Caco-2 (cell line): Measurements from ENCODE around the gene TCF7L1. TPM values are rescaled to one million over a fixed set of nuclear protein-coding genes. Genes with fewer than 3 reads are reported as not detected.

Experiments used
- BruUV-seq: library from RNA; stranded (reverse); fragments of 400-500 nt; replicated peaks from 2 replicates; lab custom pipeline; 2021; lab: Mats Ljungman, UMichigan
- CTCF ChIA-PET: fragments of 300-600 bp; sonication (Branson Sonifier 250); formaldehyde crosslinking; loops from one replicate; lab custom pipeline; 2022; ENCODE audit warnings: antibody characterized with exemption; lab: Charles Lee
- POLR2A ChIA-PET: fragments of 300-600 bp; sonication (Branson Sonifier 250); formaldehyde crosslinking; loops from one replicate; lab custom pipeline; 2022; ENCODE audit warnings: antibody characterized with exemption; lab: Charles Lee
- DNase-seq, 2 experiments: peaks; one replicate each; pipeline versions ENCODE4 v3.0.0 to v3.0.0-alpha.2; 2020 to 2022
- H3K27me3 ChIP-seq: replicated peaks from 2 replicates; pipeline ENCODE4 v1.6.0; 2011; ENCODE audit warnings: low read length; ENCODE audit not compliant: control insufficient read depth, insufficient read depth
- H3K36me3 ChIP-seq: 2 replicates; pipeline ENCODE4 v1.5.1; 2011; ENCODE audit warnings: low read length; ENCODE audit not compliant: control insufficient read depth, insufficient read depth
- H3K4me1 ChIP-seq: fragments of 250-450 bp; sonication (Bioruptor Pico); 2 replicates; pipeline ENCODE4 v1.5.1; 2020; ENCODE audit warnings: mild to moderate bottlenecking
- H3K4me3 ChIP-seq: 2 replicates; pipeline ENCODE4 v1.5.1; 2011; ENCODE audit warnings: low read depth, mild to moderate bottlenecking, control low read depth, low read length
- H3K9me3 ChIP-seq: fragments of 250-450 bp; sonication (Bioruptor Pico); 2 replicates; pipeline ENCODE4 v1.5.1; 2020; ENCODE audit warnings: mild to moderate bottlenecking, moderate library complexity
- H3K27ac Mint-ChIP-seq: one replicate; pipeline ENCODE4 v1.8.0; 2022; ENCODE audit warnings: mixed read lengths; ENCODE audit not compliant: unreplicated experiment
- H3K27me3 Mint-ChIP-seq: one replicate; pipeline ENCODE4 v1.8.0; 2022; ENCODE audit warnings: mixed read lengths; ENCODE audit not compliant: insufficient read depth, unreplicated experiment
- H3K36me3 Mint-ChIP-seq: one replicate; pipeline ENCODE4 v1.8.0; 2022; ENCODE audit warnings: mild to moderate bottlenecking, mixed read lengths; ENCODE audit not compliant: insufficient read depth, unreplicated experiment
- H3K4me1 Mint-ChIP-seq: one replicate; pipeline ENCODE4 v1.8.0; 2022; ENCODE audit warnings: low read depth, mixed read lengths; ENCODE audit not compliant: unreplicated experiment
- H3K4me3 Mint-ChIP-seq: one replicate; pipeline ENCODE4 v1.8.0; 2022; ENCODE audit warnings: mild to moderate bottlenecking, moderate library complexity, mixed read lengths; ENCODE audit not compliant: unreplicated experiment
- H3K9me3 Mint-ChIP-seq: one replicate; pipeline ENCODE4 v1.8.0; 2022; ENCODE audit warnings: mixed read lengths; ENCODE audit not compliant: unreplicated experiment
- CTCF ChIP-seq, 2 experiments: fragments of 200-600 bp in 1 of 2; IDR thresholded peaks; 1 replicate in 1 of 2; 2 replicates in 1 of 2; pipeline versions ENCODE4 v1.5.1 to v1.8.0; 2011 to 2022; ENCODE audit warnings: antibody characterized with exemption in 1 of 2, control low read depth in 1 of 2, inconsistent platforms in 1 of 2, low read depth in 1 of 2, low read length in 1 of 2, mild to moderate bottlenecking in 1 of 2, moderate library complexity in 1 of 2; ENCODE audit not compliant: insufficient read depth in 1 of 2, severe bottlenecking in 1 of 2, unreplicated experiment in 1 of 2
- intact Hi-C: fragments of 100-400 bp; cut with micrococcal nuclease; formaldehyde crosslinking; loops from one replicate; pipeline ENCODE4 v1.10.0; 2022; ENCODE audit not compliant: unreplicated experiment
- total RNA-seq: library from RNA; stranded (reverse); gene quantifications from 2 replicates; pipeline ENCODE4 v1.2.3, GENCODE V29; 2022

The TCF7L1 gene
- total RNA-seq, 1 experiment from 2014 or later: 29.0 TPM

- BruUV-seq: no TSS peak
- no peak overlapping the region for H3K27ac Mint-ChIP-seq
- CTCF ChIA-PET: no interaction called here
Measured at GRCh38 chr2:85194780-85195480, 61.7 kb downstream of the TCF7L1 start.

GRCh38 chr2:85195956-85196355 is 62.8 kb downstream of the TCF7L1 start:
- intact Hi-C loops: no loop called here
- Mint-ChIP-seq H3K4me1 (no peaks in the 10 kb centered on the region), H3K27ac (no peak overlapping the region), H3K36me3 (no peaks in the 10 kb centered on the region), H3K27me3 (no peaks in the 10 kb centered on the region), H3K9me3 (no peaks in the 10 kb centered on the region), H3K4me3 (no peak overlapping the region)
- BruUV-seq: no TSS peak
- peaks cover 2% of the 10 kb centered on the region for H3K4me1 ChIP-seq
- no peak overlapping the region for H3K4me3 ChIP-seq
- no peaks in the 10 kb centered on the region for H3K9me3 ChIP-seq
- H3K27me3 ChIP-seq: no peaks in the 10 kb centered on the region
- H3K36me3 ChIP-seq: no peaks in the 10 kb centered on the region
- DNase-seq: no peak
- POLR2A ChIA-PET: no interaction called here
- CTCF ChIA-PET: no interaction called here
- TF ChIP-seq CTCF (IDR thresholded peaks at IDR 0.05; ENCODE audit: insufficient read depth in 1 of 2, low read depth in 1 of 2, low read length in 1 of 2, severe bottlenecking in 1 of 2, unreplicated experiment in 1 of 2): no peak

More at GRCh38 chr2:85194780-85195480, 61.7 kb downstream of the TCF7L1 start:
- no peaks in the 10 kb centered on the region for H3K9me3 Mint-ChIP-seq
- H3K4me3 Mint-ChIP-seq: no peak overlapping the region
- intact Hi-C loops: no loop called here
- Histone ChIP-seq H3K27me3 (no peaks in the 10 kb centered on the region), H3K36me3 (no peaks in the 10 kb centered on the region), H3K9me3 (no peaks in the 10 kb centered on the region), H3K4me3 (no peak overlapping the region), H3K4me1 (peaks cover 12% of the 10 kb centered on the region)
- peaks cover 7% of the 10 kb centered on the region for H3K4me1 Mint-ChIP-seq
- POLR2A ChIA-PET: no interaction called here
- no peak for TF ChIP-seq CTCF (IDR thresholded peaks at IDR 0.05; ENCODE audit: insufficient read depth in 1 of 2, low read depth in 1 of 2, low read length in 1 of 2, severe bottlenecking in 1 of 2, unreplicated experiment in 1 of 2)
- no peak for DNase-seq
- no peaks in the 10 kb centered on the region for H3K36me3 Mint-ChIP-seq
- no peaks in the 10 kb centered on the region for H3K27me3 Mint-ChIP-seq

GRCh38 chr2:85199698-85200097 is 66.5 kb downstream of the TCF7L1 start:
- Mint-ChIP-seq H3K36me3 (no peaks in the 10 kb centered on the region), H3K27me3 (no peaks in the 10 kb centered on the region), H3K4me3 (no peak overlapping the region), H3K4me1 (no peaks in the 10 kb centered on the region), H3K9me3 (no peaks in the 10 kb centered on the region), H3K27ac (no peak overlapping the region)
- Histone ChIP-seq H3K36me3 (no peaks in the 10 kb centered on the region), H3K9me3 (no peaks in the 10 kb centered on the region), H3K27me3 (no peaks in the 10 kb centered on the region), H3K4me1 (no peaks in the 10 kb centered on the region), H3K4me3 (no peak overlapping the region)
- intact Hi-C loops: no loop called here
- BruUV-seq: no TSS peak
- ChIA-PET POLR2A (no interaction called here), CTCF (no interaction called here)
- no peak for DNase-seq
- TF ChIP-seq CTCF (IDR thresholded peaks at IDR 0.05; ENCODE audit: insufficient read depth in 1 of 2, low read depth in 1 of 2, low read length in 1 of 2, severe bottlenecking in 1 of 2, unreplicated experiment in 1 of 2): no peak
